GM13976 (cell line): ENCODE measurements around the gene CDA.

Experiments
- DNase-seq: peaks from one replicate; pipeline ENCODE4 v3.0.0; 2012; ENCODE audit warnings: low spot score
- CTCF ChIP-seq: IDR thresholded peaks from 2 replicates; pipeline ENCODE4 v1.5.1; 2012; ENCODE audit warnings: borderline replicate concordance, mild to moderate bottlenecking; ENCODE audit not compliant: insufficient read depth; ENCODE audit errors: extremely low read depth, missing control alignments, control extremely low read depth
- in situ Hi-C: fragments of 300-500 bp; cut with MboI; formaldehyde crosslinking; loops from one replicate; pipeline ENCODE4 v1.12.0; 2022; ENCODE audit warnings: low sequenced_read_pairs, mixed read lengths, inconsistent platforms; ENCODE audit not compliant: unreplicated experiment

The CDA gene

GRCh38 chr1:20658166-20658915 lies 69.4 kb downstream of the CDA start:
- DNase-seq, result no peak
- in situ Hi-C loops, result no loop called here
- no peak for TF ChIP-seq CTCF

GRCh38 chr1:20660363-20660762 lies 71.5 kb downstream of the CDA start:
- no peak for TF ChIP-seq CTCF
- DNase-seq, result no peak
- in situ Hi-C loops, result no loop called here

GRCh38 chr1:20660847-20661206 lies 71.9 kb downstream of the CDA start:
- in situ Hi-C loops, result no loop called here
- no peak for DNase-seq
- TF ChIP-seq CTCF, result no peak

GRCh38 chr1:20661207-20662109 lies 72.6 kb downstream of the CDA start, which contains the start of gene DDOST:
Gene DDOST, minus strand, starts transcription at chr1:20661369. Its CDS starts 19 bp downstream, at chr1:20661350.
- peak; percentile 18 for TF ChIP-seq CTCF
- in situ Hi-C loops, result no loop called here
- peak; percentile 99 for DNase-seq

- no peak for DNase-seq
- TF ChIP-seq CTCF, result no peak
- in situ Hi-C loops, result no loop called here
These were observed 73.2 kb downstream of the CDA start for GRCh38 chr1:20662110-20662475.

GRCh38 chr1:20663365-20663764 lies 74.5 kb downstream of the CDA start:
- no peak for TF ChIP-seq CTCF
- in situ Hi-C loops, result no loop called here
- no peak for DNase-seq
